HepG2 (cell line): ENCODE results near the gene KDM2B. TPM values are rescaled to one million over a fixed set of nuclear protein-coding genes. Genes with fewer than 3 reads are reported as not detected.

Experiments
- BCLAF1 ChIP-seq: fragments of 450-650 bp; IDR thresholded peaks from 2 replicates; pipeline ENCODE4 v1.6.1; 2017; ENCODE audit warnings: mild to moderate bottlenecking
- HOXA9 ChIP-seq: sonication (generic); formaldehyde crosslinking; IDR thresholded peaks from 2 replicates; pipeline ENCODE4 v1.8.1; 2022; ENCODE audit warnings: missing genetic modification reagents, mild to moderate bottlenecking, moderate library complexity, borderline replicate concordance
- IRF1 ChIP-seq: sonication (generic); formaldehyde crosslinking; IDR thresholded peaks from 2 replicates; pipeline ENCODE4 v1.4.0; 2020; ENCODE audit warnings: low read depth, mild to moderate bottlenecking, missing genetic modification reagents
- KLF15 ChIP-seq: sonication (generic); formaldehyde crosslinking; IDR thresholded peaks from 2 replicates; pipeline ENCODE4 v1.8.1; 2023; ENCODE audit warnings: borderline replicate concordance, mild to moderate bottlenecking, inconsistent platforms, missing genetic modification reagents, mixed read lengths
- NFIB ChIP-seq: sonication (generic); formaldehyde crosslinking; IDR thresholded peaks from 2 replicates; pipeline ENCODE4 v1.9.0; 2021; ENCODE audit warnings: missing genetic modification reagents, mild to moderate bottlenecking, borderline replicate concordance
- SUZ12 ChIP-seq: fragments of 150-350 bp; IDR thresholded peaks from 2 replicates; pipeline ENCODE4 v1.6.1; 2014; ENCODE audit warnings: low read depth, low read length
- ZBTB10 ChIP-seq: sonication (generic); formaldehyde crosslinking; IDR thresholded peaks from 2 replicates; pipeline ENCODE4 v1.4.0; 2020; ENCODE audit warnings: missing genetic modification reagents, borderline replicate concordance
- ZBTB49 ChIP-seq: sonication (generic); formaldehyde crosslinking; IDR thresholded peaks from 2 replicates; pipeline ENCODE4 v1.4.0; 2020; ENCODE audit warnings: missing genetic modification reagents, borderline replicate concordance
- ZNF230 ChIP-seq: sonication (generic); formaldehyde crosslinking; IDR thresholded peaks from 2 replicates; pipeline ENCODE4 v1.4.0; 2020; ENCODE audit warnings: mild to moderate bottlenecking, missing genetic modification reagents
- ZNF256 ChIP-seq: sonication (generic); formaldehyde crosslinking; conservative IDR thresholded peaks from 2 replicates; pipeline ENCODE4 v1.4.0; 2020; ENCODE audit warnings: missing genetic modification reagents
- ZNF280B ChIP-seq: sonication (generic); formaldehyde crosslinking; IDR thresholded peaks from 2 replicates; pipeline ENCODE4 v1.5.0; 2020; ENCODE audit warnings: missing genetic modification reagents, mild to moderate bottlenecking, borderline replicate concordance
- ZNF788 ChIP-seq: sonication (generic); formaldehyde crosslinking; IDR thresholded peaks from 2 replicates; pipeline ENCODE4 v1.5.0; 2020; ENCODE audit warnings: mild to moderate bottlenecking, missing genetic modification reagents, borderline replicate concordance
- ZUFSP ChIP-seq: sonication (generic); formaldehyde crosslinking; IDR thresholded peaks from 2 replicates; pipeline ENCODE4 v1.9.0; 2021; ENCODE audit warnings: missing genetic modification reagents, mild to moderate bottlenecking, borderline replicate concordance
- polyA plus RNA-seq, 8 experiments: library from polyadenylated mRNA; depleted of rRNA in 3 of 8; stranded (reverse) in 7 of 8; unstranded in 1 of 8; fragments of >200 nt; fragmentation: Illumina TruSeq in 4 of 8; extraction: Trizol in 4 of 8; gene quantifications; 2 replicates each; pipeline versions ENCODE4 v1.2.1 to v1.2.3, GENCODE V29; 2011 to 2016; ENCODE audit warnings: low read depth in 4 of 8, missing spikeins in 1 of 8, mixed read lengths in 1 of 8; ENCODE audit not compliant: insufficient read depth in 1 of 8
- total RNA-seq, 5 experiments: library from RNA; depleted of rRNA; stranded (reverse); fragments of >200 nt; fragmentation: Illumina TruSeq; extraction: Trizol; gene quantifications; 2 replicates each; pipeline ENCODE4 v1.2.3, GENCODE V29; 2016; ENCODE audit warnings: low read depth in 1 of 5

Gene KDM2B
- total and polyA plus RNA-seq, 2 of the 13 experiments (the other 11 are each of a cell fraction or from before 2014, with no cell fraction given) = 17.5 to 26.1 TPM

GRCh38 chr12:121550974-121551634 lies 29.7 kb downstream of the KDM2B start (continued):
- TF ChIP-seq ZBTB49 (no peak), ZNF230 (no peak), KLF15 (CRISPR knock-in tag) (no peak; the same call in 1 of the 2 replicates), IRF1 (no peak), ZNF788 (peak; percentile 43; the same call in 1 of the 2 replicates), ZUFSP (CRISPR knock-in tag) (no peak), ZBTB10 (CRISPR knock-in tag) (no peak), ZNF280B (CRISPR knock-in tag) (no peak), BCLAF1 (no peak), ZNF256 (no peak), HOXA9 (CRISPR knock-in tag) (no peak), SUZ12 (no peak), NFIB (no peak)
